AG04449 (cell line): ENCODE measurements around the gene JAKMIP2.
A peak's percentile ranks its signal among the peaks of the same experiment; 100 is the strongest.

Experiments used
- CTCF ChIA-PET: fragments of 350-600 bp; formaldehyde crosslinking; extraction: SDS; loops from one replicate; lab custom pipeline; 2021; ENCODE audit warnings: antibody characterized with exemption; lab: Yijun Ruan, JAX
- POLR2A ChIA-PET: fragments of 400-600, 350-600 bp; formaldehyde crosslinking; extraction: SDS; loops from one replicate; lab custom pipeline; 2020; ENCODE audit warnings: antibody characterized with exemption, inconsistent platforms; lab: Yijun Ruan, JAX
- DNase-seq: peaks from one replicate; pipeline ENCODE4 v3.0.0-alpha.2; 2010; ENCODE audit warnings: low read depth, low spot score
- H3K4me3 ChIP-seq: 2 replicates; pipeline ENCODE4 v1.5.1; 2011; ENCODE audit warnings: low read depth, mild to moderate bottlenecking, control low read depth, low read length
- CTCF ChIP-seq: IDR thresholded peaks from one replicate; pipeline ENCODE4 v1.5.1; 2011; ENCODE audit warnings: mild to moderate bottlenecking, moderate library complexity, low read length, control low read depth, inconsistent platforms; ENCODE audit not compliant: insufficient read depth; ENCODE audit errors: missing control alignments

JAKMIP2 gene

GRCh38 chr5:147563466-147564123, 218.9 kb downstream of the JAKMIP2 start:
- ChIA-PET CTCF (interaction anchor here (0.9 to 6.3 kb wide), 9 partner anchors 8 to 339 kb away, joined by 3 to 91 read pairs (median 4); no protein-coding TSS in a partner anchor), POLR2A (no interaction called here)
- TF ChIP-seq CTCF, result no peak
- DNase-seq, result no peak
- no peak overlapping the region for H3K4me3 ChIP-seq

- CTCF ChIA-PET, result interaction anchor here (1.2 to 6.4 kb wide), 9 partner anchors 15 to 169 kb away, joined by 3 to 167 read pairs (median 34); no protein-coding TSS in a partner anchor
- TF ChIP-seq CTCF, result no peak
- POLR2A ChIA-PET, result no interaction called here
- no peak for DNase-seq
- H3K4me3 ChIP-seq, result no peak overlapping the region
Observed at GRCh38 chr5:147561435-147561834, 221.1 kb downstream of the JAKMIP2 start.

- POLR2A ChIA-PET, result interaction anchor here (1.3 kb wide), 1 partner anchor 107 kb away, joined by 7 read pairs; no protein-coding TSS in a partner anchor
- CTCF ChIA-PET, result interaction anchor here (0.7 to 6.4 kb wide), 22 partner anchors 16 to 372 kb away, joined by 3 to 167 read pairs (median 14); no protein-coding TSS in a partner anchor
- no peak overlapping the region for H3K4me3 ChIP-seq
- no peak for TF ChIP-seq CTCF
- DNase-seq, result no peak
Observed at GRCh38 chr5:147560718-147561331, 221.7 kb downstream of the JAKMIP2 start.

GRCh38 chr5:147559749-147560148, 222.8 kb downstream of the JAKMIP2 start:
- DNase-seq, result no peak
- TF ChIP-seq CTCF, result peak; percentile 34
- H3K4me3 ChIP-seq, result no peak overlapping the region
- ChIA-PET CTCF (interaction anchor here (0.7 to 6.4 kb wide), 34 partner anchors 8 to 371 kb away, joined by 3 to 167 read pairs (median 6); partner anchors contain the start of gene DPYSL3), POLR2A (interaction anchor here (0.7 to 1.3 kb wide), 2 partner anchors 106 to 150 kb away, joined by 3 to 7 read pairs; no protein-coding TSS in a partner anchor)

- ChIA-PET POLR2A (interaction anchor here (0.9 to 1.5 kb wide), 2 partner anchors 23 to 105 kb away, joined by 3 to 4 read pairs; no protein-coding TSS in a partner anchor), CTCF (interaction anchor here (0.6 to 6.4 kb wide), 38 partner anchors 9 to 370 kb away, joined by 3 to 167 read pairs (median 6); no protein-coding TSS in a partner anchor)
- no peak for DNase-seq
- peak; percentile 69 for TF ChIP-seq CTCF
- H3K4me3 ChIP-seq, result no peak overlapping the region
Observed at GRCh38 chr5:147558826-147559225, 223.7 kb downstream of the JAKMIP2 start.
